ENCODE data around the gene AKT2.

Gene AKT2

GRCh38 chr19:40300668-40301067 lies 15.5 kb upstream of the AKT2 start:
- no peak for DNase-seq (ENCODE audit: low read depth in 2 of 2)

GRCh38 chr19:40298026-40298425 lies 12.9 kb upstream of the AKT2 start:
- DNase-seq (ENCODE audit: low read depth in 2 of 2), result no peak

GRCh38 chr19:40294560-40294959 lies 9.4 kb upstream of the AKT2 start:
- DNase-seq (ENCODE audit: low read depth in 2 of 2), result no peak

- no peak for DNase-seq (ENCODE audit: low read depth in 2 of 2)
Observed at GRCh38 chr19:40286971-40287421, 1.9 kb upstream of the AKT2 start.

- no peak for DNase-seq (ENCODE audit: low read depth in 2 of 2)
Observed at GRCh38 chr19:40286235-40286970, 1.3 kb upstream of the AKT2 start.

- DNase-seq (ENCODE audit: low read depth in 2 of 2), result peak; percentile 94
Observed at GRCh38 chr19:40285353-40286234, 449 bp upstream of the AKT2 start.

- DNase-seq (ENCODE audit: low read depth in 2 of 2), result no peak
Observed at GRCh38 chr19:40284251-40284500, 969 bp downstream of the AKT2 start.

- no peak for DNase-seq (ENCODE audit: low read depth in 2 of 2)
Observed at GRCh38 chr19:40283414-40284250, 1.5 kb downstream of the AKT2 start.

- no peak for DNase-seq (ENCODE audit: low read depth in 2 of 2)
Observed at GRCh38 chr19:40282920-40283319, 2.2 kb downstream of the AKT2 start.

- no peak for DNase-seq (ENCODE audit: low read depth in 2 of 2)
Observed at GRCh38 chr19:40282209-40282580, 3.0 kb downstream of the AKT2 start.

- DNase-seq (ENCODE audit: low read depth in 2 of 2), result no peak
Observed at GRCh38 chr19:40281381-40282208, 3.5 kb downstream of the AKT2 start.

GRCh38 chr19:40280608-40281221 lies 4.4 kb downstream of the AKT2 start:
- no peak for DNase-seq (ENCODE audit: low read depth in 2 of 2)

- no peak for DNase-seq (ENCODE audit: low read depth in 2 of 2)
Observed at GRCh38 chr19:40279761-40280607, 5.2 kb downstream of the AKT2 start.

- no peak for DNase-seq (ENCODE audit: low read depth in 2 of 2)
Observed at GRCh38 chr19:40279120-40279551, 6.0 kb downstream of the AKT2 start.

- no peak for DNase-seq (ENCODE audit: low read depth in 2 of 2)
Observed at GRCh38 chr19:40278361-40279035, 6.6 kb downstream of the AKT2 start.

GRCh38 chr19:40277356-40278059 lies 7.6 kb downstream of the AKT2 start:
- no peak for DNase-seq (ENCODE audit: low read depth in 2 of 2)

- DNase-seq (ENCODE audit: low read depth in 2 of 2), result no peak
Observed at GRCh38 chr19:40274585-40275544, 10.3 kb downstream of the AKT2 start.
